GM21390 (cell line): ENCODE results near the gene SFXN3.
"Not testable (repeated sequence)": the region's sequence is repeated elsewhere in the genome, so short reads cannot be mapped to it uniquely, and the experiment has no call there.

Experiments
- ATAC-seq: cut with Tn5 transposase; IDR thresholded peaks from one replicate; pipeline ENCODE4 v1.9.1; 2021; ENCODE audit not compliant: unreplicated experiment

Gene SFXN3

DNA sequence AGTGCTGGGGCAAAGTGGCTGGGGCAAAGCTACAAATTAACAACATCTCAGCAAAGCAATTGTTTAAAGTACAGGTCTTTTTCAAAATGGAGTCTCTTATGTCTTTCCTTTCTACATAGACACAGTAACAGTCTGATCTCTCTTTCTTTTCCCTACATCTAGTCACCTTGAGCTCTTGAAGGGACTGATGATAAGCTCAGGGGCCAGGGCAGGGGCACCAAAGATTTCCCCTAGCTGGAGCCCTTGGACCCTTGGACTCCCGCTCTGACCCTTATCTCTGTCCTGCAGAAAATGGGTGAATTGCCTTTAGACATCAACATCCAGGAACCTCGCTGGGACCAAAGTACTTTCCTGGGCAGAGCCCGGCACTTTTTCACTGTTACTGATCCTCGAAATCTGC lies 3.4 kb downstream of the SFXN3 start:
- ATAC-seq = not testable (repeated sequence)

DNA sequence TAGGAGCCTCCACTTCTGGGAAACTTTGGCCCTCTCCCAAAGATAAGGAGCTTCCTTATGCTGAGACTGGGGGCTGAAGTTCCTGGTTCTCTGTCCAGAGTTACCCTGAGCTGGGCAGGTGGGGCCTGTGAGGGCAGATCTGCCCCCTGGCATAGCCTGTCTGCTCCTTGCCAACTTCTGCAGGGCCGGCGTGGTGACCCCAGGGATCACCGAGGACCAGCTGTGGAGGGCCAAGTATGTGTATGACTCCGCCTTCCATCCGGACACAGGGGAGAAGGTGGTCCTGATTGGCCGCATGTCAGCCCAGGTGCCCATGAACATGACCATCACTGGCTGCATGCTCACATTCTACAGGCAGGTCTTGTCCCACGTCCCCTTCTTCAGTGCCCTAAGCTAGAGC lies 4.3 kb downstream of the SFXN3 start:
- ATAC-seq = no peak

DNA sequence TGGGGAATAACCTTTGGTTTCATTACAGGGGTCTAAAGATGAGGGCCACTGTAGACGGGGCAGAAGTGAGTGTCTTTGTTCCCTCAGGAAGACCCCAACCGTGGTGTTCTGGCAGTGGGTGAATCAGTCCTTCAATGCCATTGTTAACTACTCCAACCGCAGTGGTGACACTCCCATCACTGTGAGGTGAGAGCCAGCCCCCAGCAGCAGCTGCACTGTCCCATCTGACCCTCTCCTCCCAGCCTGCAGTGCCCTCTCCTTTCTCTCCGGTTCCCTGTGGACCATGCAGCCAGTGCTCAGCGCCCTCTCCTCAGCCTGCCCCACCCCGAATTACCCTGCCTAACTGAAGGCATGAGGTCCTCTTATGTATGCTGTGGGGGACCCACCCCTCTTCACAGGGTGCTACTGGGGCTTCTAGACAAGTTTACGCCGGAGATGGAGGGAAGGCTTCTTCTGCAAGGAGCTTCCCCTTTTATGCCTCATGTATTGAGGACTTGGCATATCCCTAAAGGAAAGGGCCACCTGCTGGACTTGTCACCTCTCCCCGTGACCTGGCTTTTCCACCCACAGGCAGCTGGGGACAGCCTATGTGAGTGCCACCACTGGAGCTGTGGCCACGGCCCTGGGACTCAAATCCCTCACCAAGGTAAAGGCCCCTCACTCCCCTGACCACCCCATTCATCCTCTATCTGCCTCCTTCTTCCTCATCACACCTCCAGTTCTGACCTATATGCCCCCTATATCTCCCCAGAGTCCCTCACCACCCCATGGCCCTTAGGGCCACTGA lies 5.1 kb downstream of the SFXN3 start:
- ATAC-seq = no peak

DNA sequence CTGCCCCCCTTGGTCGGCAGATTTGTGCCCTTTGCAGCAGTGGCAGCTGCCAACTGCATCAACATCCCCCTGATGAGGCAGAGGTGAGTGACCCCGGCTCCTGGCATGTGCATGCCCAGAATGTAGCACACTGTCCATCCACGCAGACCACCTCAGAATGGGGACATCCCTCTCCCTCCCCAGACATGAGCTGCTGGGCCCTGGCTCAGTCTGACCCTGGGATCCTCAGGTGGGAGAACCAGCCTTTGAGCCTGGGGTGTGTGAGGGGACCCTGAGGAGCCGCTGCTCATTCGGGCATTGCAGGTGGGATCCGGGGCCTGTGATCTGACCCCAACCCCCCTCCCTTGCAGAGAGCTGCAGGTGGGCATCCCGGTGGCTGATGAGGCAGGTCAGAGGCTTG lies 5.7 kb downstream of the SFXN3 start:
- no peak for ATAC-seq

DNA sequence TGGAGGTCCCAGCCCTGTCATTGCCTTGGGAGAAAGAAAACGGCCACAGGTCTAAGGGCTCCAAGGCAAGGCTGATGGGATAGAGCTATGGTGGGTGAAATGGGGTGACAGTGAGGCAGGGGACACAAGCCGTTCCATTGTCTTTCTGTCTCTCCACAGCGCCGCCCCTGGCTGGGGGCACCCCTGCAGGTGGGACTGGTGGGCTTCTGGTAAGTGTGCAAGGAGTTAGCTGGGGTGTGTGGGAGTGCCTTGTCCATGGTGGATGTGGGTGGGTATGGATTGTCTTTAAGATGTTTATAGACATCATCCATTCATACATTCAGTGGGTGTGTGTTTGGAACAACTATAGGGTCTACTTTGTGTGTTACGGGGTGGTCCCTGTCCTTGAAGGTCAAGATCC lies 7.5 kb downstream of the SFXN3 start:
- ATAC-seq = no peak

DNA sequence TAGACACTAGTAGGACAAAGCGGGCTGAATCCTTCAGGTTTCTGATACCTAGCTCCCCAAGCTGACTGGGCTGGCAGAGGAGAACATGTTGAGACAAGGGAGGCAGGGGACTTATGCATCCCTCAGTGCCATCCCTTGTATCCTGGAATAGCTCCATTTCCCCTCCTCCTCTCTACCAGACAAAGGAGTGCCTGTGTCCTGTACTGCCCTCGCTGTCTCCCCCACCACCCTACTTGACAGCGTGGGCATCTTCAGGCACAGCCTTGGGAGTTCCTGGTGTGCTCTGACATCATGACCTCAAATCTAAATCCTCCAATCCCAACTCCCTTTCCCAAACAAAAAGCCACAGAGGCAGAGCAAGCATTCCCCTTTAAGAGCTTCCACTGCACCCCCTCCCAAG lies 9.0 kb downstream of the SFXN3 start:
- no peak for ATAC-seq

DNA sequence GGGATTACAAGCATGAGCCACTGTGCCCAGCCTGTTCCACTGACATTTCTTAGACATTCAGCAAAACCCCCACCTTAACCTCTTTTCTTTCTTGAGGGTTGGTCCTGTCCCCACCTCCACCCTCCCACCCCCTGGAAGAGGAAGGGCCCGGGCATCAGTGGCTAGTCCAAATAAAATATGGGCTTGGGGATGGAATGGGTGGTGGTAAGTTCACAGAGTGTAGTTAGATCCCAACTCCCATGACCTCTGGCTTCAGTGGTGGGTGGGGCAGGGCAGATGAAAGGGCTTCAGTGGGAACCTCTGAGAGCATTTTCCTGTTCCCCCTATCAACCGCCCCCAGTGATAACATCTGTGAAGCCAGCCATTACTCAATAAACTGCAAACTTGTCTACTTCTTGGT lies 9.8 kb downstream of the SFXN3 start:
- ATAC-seq = no peak

DNA sequence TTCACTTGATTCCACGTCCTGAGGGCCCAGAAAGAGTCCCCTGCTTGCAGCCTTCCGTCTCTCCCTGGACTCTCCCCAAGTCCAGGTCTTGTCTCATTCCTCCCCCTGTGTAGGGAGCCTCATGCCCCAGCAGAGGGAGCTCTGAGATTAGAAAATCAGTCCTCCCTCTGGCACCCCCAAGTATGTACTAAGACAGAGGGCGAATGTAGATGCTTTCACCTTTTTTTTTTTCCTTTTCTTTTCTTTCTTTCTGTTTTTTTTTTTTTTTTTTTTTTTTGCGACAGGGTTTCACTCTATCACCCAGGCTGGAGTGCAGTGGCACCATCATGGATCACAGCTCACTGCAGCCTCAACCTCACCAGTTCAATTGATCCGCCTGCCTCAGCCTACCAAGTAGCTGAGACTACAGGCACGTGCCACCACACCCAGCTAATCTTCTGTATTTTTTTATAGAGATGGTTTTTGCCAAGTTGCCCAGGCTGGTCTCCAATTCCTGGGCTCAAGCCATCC lies 10.3 kb downstream of the SFXN3 start:
- peak; percentile 59 for ATAC-seq

DNA sequence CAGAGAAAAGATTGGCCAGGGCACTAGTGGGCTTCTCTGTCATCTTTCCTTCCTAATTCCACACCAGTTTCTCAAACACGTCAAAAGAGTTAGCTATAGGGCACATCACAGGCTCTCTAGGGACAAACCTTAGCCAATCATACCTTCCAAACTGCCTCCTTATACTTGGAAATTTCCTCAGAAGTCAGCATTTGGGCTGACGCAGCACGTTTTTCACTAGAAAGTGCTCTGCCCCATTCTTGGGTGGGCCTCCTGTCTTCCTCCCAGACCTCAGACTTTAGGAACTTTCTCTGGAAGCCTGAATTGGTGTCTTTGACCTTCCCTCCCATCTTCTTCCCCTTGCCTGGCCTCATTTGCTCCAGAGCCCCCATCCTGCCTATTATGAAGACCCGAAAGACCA lies 11.1 kb downstream of the SFXN3 start:
- no peak for ATAC-seq

DNA sequence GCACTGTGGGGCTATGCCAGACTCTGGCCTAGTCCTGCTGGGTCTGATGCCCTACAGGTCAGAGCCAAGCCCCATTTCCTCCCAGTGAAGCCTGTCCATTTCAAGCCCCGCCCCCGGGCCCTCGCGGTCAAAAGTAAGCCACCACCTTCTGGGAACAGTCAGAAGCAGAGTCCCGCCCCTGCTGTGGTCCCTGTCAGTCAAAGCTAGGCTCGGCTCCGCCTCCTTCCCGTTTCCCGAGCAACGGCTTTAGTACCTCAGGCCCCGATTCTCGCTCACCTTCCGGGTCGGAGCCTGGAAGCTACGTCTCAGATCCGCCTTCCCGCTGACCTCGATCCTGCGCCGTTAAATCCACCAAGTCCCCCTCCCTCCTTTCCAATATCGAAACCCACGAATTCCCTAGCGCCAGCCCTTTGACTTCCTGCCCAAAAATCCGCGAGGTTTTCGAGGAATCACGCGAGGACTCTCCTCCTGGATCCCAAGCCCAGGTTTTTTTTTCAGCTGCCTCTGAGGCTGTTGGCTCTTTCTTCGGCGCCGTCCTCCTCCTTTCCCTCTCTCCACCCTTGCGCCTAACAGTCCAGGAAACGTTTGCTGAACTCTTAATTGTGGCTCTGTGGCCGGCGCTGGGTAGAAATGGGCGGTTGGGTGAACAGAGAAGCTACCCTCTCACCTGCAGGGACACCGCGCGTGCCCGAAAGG lies 11.8 kb downstream of the SFXN3 start:
- peak; percentile 96 for ATAC-seq

DNA sequence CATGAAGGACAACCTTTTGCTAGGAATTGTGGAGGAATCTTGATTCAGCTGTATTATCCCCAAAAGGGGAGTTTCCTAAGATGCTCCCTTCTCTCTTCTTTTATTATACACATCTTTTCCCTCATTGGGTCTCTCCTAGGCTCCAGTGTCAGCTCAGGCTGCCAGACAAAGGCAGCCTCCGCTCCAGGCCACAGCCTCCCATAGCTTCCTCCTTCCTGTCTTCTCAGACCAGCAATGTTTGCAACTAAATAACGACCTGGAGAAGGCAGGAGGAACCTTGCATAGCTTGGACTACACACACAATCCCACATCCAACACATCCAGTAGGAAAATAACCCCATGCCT lies 12.3 kb downstream of the SFXN3 start:
- no peak for ATAC-seq

DNA sequence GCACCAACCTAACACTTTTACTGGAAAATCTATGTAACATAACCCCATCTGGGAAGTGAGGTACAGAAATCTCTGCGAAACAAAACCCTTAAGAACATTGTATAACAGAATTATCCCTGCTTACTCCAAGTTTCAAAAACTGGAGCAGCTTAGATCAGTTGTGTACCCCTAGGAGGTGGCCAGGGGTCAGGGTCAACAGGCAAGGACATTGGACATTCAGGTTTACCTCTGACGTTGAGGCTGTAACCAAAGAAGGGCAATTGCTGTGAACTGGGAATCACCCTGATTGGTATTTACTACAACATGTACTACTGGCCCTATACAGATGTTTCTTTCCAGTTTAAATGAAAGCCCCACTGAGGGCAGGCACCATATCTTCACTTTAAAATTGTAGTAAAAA lies 13.1 kb downstream of the SFXN3 start:
- ATAC-seq = no peak

DNA sequence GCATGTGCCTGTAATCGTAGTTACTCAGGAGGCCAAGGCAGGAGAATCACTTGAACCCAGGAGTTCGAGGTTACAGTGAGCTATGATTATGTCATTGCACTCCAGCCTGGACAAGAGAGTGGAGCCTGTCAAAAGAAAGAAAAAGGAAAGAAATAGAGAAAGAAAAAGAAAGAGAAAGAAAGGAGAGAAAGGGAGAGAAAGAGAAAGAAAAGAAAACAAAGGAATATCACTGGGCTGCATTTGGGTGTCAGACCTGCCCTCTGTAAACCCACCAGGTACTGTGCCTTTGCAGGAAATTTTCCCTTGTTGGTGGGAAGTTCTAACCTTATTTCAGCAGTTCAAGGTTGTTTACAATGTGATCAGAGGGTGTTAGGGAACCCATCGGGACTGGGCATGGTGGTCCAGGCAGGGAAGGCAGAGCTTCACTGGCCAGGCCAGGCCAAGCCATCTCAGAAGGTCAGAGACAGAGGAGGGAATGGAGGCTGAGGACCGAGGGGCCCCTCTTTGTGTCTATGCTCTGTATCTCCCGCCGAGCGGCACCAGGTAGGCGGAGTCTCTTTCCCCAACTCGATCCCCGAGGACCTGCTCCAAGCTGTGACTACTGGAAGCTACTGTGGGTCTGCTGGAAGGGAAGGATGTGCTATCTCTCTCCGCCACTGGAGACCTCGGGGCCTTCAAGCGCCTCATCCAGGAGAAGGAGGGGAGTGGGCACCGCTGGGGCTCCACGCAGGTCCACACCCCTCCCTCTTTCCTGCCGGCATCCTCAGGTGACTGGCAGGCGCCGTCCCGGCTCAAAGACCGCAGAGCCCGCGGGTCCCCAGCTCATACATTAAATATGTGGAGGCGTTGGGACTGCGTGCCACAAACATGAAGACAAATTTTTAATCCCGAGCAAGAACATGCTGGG lies 15.6 kb downstream of the SFXN3 start:
- no peak for ATAC-seq

DNA sequence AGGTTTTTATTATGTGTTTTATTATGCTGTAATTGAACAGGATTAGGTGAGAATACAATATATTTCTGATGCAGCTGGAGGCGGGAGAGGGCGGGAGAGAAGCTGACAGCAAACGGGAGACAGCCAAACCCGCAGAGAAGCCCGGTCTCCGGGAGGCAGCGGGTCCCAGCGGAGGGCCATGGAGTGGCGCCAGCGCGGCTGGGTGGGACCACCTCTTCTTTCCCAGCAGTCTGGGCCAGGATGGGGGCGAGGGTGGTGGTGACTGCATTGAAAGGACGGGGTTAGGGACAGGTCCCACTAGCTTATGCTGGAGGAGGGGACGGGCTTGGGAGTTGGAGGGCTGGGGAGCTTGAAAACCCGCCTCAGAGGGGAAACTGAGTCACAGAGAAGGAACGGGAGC lies 16.2 kb downstream of the SFXN3 start:
- no peak for ATAC-seq

DNA sequence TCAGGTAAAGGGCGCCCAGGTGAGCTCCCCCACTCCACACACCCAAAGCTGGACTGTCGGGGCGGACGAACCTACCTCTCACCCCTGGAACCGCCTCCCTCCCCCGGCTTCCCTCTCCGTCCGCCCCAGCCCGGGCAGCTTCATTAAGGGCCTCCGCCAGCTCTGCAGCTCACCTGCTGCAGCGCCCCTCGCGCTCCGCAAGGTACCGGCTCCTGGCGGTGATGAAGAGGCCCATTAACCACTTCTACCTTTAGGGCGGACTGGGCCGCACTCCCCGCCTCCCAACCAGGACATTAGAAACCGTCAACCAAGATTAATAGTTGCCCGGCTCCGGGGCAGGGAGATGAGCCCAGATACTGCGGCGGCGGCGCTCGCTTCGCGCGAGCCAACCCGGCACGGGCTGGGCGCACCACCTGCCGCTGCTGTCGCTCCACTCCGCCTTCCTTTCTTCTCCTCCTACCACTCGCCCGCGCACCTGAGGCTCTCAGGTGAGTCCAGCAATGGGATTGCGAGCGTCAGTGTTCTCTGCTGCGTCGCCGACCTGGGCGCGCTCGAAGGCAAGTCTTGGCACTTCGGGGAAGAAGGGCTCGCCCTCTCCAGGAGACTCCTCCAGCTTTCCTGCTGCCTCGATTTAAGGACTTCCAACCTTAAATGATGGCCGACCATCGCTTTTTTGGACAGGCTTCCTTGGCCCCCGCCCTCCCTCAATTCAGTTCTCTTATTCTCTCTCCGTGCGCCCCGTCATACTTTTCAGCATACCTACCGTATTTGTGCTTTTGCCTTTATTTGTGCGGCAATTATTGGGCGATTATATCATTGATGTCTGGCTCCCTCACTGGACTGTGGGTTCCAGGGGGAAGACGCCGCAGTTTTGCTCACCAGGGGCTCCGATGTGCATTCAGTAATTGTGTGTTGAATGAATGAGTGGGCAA lies 17.2 kb downstream of the SFXN3 start:
- ATAC-seq = no peak

DNA sequence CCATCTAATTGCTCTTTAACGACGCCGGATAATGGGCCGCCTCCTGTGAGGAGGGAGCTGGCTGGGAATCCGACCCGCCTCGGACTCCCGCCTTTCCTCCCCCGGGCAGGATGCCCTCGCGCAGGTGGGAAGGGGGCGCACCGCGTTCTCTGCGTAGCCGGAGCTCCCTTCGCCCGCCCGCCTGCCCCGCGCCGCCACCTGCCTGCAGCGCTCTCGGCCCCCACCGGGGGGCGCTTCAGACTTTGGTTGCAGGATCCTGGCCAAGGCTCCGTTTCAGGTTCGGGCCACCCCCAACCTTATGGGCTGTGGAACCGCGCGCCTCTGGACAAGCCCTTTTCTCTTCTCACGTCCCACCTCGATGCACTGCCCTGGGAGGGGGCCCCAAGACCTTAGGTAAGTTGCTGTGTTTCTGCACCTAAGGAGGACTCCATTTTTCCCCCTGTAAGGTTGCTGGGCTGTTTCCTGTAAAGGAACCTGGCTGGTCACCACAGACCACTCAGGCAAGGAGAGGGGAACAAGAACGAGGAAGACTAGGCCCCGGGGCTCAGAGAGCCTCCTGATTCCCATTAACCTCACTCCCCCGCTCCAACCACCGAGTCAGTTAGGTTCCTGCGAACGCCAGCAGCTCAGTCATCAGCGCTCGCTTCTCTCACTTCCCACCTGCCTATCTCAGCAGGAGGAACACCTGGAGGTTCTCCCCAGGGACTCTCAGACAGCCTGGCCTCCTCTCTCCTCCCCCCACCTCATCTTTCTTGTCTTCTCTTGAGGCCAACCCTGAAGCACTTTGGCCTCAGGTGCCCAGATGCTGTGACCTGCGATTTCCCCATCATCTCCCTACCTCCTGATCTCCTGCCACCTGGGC lies 19.4 kb downstream of the SFXN3 start:
- ATAC-seq = peak; percentile 74

DNA sequence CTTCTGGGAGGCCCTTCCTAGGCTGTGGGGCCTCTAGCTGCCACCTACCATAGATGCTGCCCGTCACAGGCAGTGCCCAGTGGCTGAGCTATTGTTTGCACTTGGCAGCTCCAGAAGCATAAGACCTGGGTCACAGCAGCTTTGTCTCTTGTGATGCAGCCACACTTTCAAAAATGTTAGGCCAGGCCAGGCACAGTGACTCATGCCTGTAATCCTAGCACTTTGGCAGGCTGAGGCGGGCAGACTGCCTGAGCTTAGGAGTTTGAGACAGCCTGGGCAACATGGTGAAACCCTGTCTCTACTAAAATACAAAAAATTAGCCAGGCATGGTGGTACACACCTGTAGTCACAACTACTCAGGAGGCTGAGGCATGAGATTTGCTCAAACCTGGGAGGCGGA lies 21.3 kb downstream of the SFXN3 start:
- no peak for ATAC-seq

DNA sequence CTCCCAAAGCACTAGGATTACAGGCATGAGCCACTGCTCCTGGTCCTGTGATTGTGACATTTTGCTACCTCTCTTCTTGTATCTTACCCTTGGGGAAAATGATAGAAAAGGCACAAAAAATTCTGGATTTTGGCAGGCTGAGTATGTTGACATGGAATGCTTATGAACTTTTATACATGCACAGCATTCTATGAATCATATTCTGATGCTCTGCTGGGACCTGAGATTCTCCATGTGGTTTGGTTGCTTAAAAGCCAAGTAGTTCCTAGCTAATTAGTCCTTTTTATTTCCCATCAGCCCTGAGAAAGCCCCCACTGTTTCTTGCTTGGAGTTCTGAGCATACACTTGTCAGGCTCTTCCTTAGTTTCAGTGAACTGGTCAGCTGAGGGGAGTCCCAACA lies 22.5 kb downstream of the SFXN3 start:
- no peak for ATAC-seq

DNA sequence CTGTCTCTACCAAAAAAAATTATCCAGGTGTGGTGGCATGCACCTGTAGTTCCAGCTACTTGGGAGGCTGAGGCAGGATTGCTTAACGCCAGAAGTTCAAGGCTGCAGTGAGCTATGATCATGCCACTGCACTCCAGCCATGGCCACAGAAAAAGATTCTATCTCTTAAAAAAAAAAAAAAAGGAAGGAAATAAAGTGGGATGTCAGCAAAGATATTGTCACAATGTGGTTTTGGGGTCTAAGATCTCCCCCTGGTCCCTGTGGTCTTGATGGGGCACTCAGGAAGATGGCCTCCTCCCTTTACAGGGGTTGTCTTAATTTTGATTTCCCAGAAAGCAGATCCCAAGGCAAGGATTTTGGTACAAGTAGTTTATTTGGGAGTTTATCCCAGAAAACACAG lies 23.3 kb downstream of the SFXN3 start:
- no peak for ATAC-seq

DNA sequence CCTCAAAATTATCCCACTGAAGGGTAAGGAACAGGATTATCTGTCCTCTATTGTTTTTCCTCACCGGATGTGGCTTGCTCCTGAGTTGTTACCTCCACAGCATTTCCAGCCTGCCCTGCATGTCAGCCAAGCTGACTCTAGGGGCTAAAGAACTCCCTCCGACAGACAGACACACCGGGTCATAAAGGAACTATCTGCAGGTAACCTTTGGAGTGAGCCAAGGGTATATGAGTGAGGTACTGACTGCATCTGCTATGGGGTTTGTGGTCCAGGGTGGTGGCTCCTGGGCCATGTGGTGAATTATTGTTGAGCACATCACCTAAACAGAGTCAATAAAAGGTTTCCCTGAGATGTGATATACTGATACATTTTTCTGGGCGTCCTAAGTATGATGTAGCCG lies 23.8 kb downstream of the SFXN3 start:
- ATAC-seq = no peak
